GM12873 (cell line): Measurements from ENCODE around the gene MUC5B.

Source experiments
- TF ChIP-seq, protein P1 (sequence below): IDR thresholded peaks from 2 replicates; pipeline ENCODE4 v1.5.1; 2012; ENCODE audit warnings: low read depth, mild to moderate bottlenecking, moderate library complexity, low read length, control low read depth; ENCODE audit not compliant: insufficient read depth; ENCODE audit errors: missing control alignments

The MUC5B gene

DNA sequence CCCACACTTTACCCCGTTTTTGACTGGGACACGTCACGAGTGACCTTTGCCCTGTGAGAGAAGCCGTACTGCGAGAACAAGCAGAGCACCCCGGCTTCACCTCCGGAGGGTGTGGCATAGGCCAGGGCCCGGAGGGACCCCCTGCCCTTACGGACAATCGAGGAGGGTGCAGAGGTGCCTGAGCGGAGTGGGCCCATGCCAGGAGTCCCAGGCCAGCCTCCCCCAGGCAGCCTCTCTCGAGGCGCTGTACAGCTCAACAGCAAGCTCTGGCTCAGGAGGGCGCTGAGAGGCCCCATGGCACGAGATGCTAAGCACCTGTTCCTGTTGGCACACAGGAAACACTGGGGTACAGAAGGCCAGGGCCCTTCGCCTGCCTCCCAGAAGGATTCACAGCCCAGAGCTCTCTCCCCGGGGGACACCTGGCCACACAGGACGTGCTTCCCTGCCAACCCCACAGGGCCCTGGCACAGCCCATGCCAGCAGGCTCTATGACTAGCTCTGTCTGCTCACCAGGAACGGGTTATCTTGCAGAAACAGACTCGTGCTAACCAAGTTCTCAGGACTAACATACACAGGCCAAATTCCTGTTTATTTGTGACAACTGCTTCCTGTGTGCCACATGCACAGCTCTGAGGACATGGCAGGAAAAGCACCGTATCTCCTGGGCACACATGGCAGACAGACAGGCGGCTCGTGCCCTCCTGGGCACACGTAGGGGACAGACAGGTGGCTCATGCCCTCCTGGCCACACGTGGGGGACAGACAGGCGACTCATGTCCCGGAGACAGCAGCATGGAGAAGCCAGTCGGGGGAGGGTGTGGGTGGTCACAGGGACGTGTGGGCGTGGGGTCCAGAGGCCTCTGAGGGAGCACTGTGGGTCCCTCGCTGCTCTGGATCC, 75.0 kb downstream of the MUC5B start:
- TF ChIP-seq, protein P1, sequence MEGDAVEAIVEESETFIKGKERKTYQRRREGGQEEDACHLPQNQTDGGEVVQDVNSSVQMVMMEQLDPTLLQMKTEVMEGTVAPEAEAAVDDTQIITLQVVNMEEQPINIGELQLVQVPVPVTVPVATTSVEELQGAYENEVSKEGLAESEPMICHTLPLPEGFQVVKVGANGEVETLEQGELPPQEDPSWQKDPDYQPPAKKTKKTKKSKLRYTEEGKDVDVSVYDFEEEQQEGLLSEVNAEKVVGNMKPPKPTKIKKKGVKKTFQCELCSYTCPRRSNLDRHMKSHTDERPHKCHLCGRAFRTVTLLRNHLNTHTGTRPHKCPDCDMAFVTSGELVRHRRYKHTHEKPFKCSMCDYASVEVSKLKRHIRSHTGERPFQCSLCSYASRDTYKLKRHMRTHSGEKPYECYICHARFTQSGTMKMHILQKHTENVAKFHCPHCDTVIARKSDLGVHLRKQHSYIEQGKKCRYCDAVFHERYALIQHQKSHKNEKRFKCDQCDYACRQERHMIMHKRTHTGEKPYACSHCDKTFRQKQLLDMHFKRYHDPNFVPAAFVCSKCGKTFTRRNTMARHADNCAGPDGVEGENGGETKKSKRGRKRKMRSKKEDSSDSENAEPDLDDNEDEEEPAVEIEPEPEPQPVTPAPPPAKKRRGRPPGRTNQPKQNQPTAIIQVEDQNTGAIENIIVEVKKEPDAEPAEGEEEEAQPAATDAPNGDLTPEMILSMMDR = no peak

DNA sequence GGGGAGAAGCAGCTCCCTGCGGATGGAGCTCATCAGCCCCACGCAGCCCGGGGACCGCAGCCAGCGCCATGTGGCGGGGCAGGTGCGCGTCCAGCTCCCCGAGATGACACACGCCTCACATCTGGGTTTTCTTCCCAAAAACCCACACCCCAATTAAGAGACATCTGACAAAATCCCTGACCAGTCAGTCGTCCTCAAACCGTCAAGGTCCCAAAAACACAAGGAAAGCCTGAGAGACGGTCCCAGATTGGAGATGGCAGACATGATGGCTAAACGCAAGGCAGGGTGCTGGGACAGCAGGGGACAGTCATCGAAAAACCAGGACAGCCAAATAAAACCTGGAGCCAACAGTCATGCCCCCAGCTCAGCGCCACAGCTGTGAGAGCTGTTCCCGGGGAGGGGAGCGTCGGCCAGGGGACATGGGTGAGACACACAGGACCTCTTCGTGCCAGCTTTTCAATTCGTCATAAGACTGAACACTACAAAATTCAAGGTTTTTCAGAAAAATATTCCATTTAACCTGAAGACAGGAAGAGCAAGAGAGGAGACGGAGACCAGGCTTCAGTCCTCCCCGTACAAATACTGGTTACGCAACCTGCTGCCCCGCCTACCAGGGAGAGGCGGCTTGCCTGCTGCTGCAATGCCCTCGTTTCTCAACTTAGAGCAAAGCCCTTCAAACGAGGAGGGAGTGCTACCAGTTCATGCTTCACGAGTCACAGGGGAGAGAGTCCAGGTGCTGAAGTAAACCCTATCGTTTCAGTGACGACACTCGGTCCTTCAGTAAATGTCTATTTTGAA, 76.0 kb downstream of the MUC5B start:
- TF ChIP-seq, protein P1 = no peak

DNA sequence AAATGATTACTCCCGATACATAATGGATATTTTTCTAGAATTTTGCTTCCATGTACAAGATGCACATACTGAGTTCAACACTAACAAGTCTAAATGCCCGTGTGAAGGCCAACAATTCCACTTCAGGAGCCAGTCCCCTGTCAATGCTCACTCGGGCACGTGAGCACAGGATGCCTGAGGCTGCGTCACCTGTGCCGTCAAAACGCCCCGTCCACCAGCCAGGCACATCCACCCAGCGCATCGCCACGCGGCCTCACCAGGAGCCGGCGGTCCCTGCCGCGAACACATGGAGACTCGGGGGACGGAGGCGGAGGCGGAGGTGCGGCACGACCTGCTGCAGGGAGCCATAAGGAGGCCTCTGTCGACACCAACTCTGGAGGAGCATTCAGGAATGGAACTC, 76.8 kb downstream of the MUC5B start:
- TF ChIP-seq, protein P1 = no peak

DNA sequence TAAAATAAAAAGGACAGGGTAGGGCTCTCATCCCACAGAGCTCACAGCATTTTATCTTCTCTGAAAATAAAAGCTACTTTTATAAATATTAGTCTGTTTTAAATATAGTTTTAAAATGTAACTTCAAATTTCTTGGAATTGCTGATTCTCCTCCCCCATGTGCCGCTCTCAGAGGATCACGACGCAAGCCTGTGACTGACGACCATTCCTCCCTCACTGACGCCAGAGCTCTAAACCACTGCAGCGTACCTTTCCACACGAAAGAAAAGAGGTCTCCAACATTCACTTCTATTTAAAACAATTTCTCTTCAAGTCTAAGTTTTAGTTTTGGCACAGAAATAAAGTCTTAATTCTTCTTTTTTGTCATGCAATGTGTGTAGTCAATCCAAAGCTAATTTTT, 77.3 kb downstream of the MUC5B start:
- TF ChIP-seq, protein P1 = no peak

DNA sequence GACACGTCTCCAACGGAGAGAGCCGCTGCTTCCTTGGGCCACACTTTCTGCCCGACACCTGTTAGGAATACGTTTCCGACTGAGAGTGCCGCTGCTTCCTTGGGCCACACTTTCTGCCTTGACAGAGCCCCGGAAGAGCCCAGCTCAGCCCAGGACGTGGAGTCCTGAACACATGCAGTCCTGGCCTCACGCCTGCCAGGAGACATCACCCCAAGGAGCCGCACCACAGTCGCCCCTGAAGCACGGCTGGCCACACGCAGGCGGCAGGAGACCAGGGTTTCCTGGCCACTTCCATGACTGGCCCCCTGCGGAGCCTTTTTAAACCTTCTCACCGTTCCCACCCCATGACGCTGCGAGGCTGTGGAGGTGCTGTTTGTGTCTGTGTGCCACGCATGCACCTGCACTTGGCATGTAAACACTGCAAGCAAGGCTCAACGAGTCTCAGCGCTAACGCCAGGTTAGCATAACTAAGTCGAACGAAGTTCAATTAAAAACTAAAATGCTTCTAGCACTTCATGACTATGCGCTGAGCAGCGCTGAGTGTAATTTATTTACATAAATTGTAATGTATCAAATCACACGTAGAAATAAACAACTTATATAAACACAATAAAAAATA, 77.8 kb downstream of the MUC5B start:
- TF ChIP-seq, protein P1 = no peak

DNA sequence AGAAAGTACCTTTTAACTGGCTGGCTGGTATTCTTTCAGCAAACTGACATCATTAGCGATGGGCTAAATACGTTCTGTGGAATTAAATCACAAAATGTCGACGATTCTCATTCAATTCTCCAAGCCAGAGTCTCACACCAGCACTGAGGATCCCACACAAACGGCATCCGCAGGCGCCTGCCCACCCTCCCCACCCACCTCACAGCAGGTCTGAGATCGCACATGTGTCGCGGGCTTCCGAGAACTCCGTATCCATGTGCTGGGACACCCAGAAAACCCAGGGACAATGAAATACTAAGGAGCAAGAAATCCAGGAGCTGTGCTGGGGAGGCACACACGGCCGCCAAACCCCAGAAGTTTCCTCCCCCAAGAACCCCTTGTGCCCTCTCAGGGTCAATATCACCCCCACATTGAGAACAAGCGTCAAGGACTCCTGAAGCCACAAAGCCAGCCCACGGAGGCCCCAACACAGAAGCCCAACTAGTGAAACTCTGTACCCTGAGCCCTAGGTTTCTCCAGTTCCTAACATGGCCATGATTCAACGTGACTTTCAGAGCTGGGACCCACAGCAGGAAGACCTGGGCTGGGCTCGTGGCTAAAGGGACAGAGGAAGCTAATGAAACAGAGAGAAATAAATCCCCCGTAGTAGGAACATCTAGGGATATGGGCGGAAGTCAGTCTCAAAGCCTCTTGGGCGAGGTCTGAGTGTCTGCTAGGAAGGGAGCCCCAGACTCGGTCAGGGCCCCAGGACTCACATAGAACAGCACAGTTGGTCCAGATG, 78.5 kb downstream of the MUC5B start:
- TF ChIP-seq, protein P1 = no peak
